NCI-H1694 treated with DMSO at 0.1 percent for 48 hours (cell line): ENCODE results near the gene ATP9B.
"Not testable (repeated sequence)": the region's sequence is repeated elsewhere in the genome, so short reads cannot be mapped to it uniquely, and the experiment has no call there.

Experiments used
- DNase-seq: peaks from one replicate; lab custom pipeline; 2025; lab: John Stamatoyannopoulos, UW

The ATP9B gene

GRCh38 chr18:79242246-79242645 is 173.1 kb downstream of the ATP9B start:
- DNase-seq: no peak

GRCh38 chr18:79245517-79246001 is 176.4 kb downstream of the ATP9B start:
- DNase-seq: no peak

- peak; percentile 67 for DNase-seq
Observed at GRCh38 chr18:79246309-79247108, 177.3 kb downstream of the ATP9B start.

- DNase-seq: no peak
Observed at GRCh38 chr18:79248495-79249060, 179.4 kb downstream of the ATP9B start.

GRCh38 chr18:79250301-79250981 is 181.2 kb downstream of the ATP9B start:
- no peak for DNase-seq

- no peak for DNase-seq
Observed at GRCh38 chr18:79251021-79251420, 181.8 kb downstream of the ATP9B start.

GRCh38 chr18:79252904-79253633 is 183.9 kb downstream of the ATP9B start:
- no peak for DNase-seq

GRCh38 chr18:79257480-79257879 is 188.3 kb downstream of the ATP9B start:
- DNase-seq: no peak

GRCh38 chr18:79258447-79258846 is 189.3 kb downstream of the ATP9B start:
- DNase-seq: no peak

GRCh38 chr18:79259218-79259617 is 190.0 kb downstream of the ATP9B start:
- DNase-seq: no peak

- DNase-seq: no peak
Observed at GRCh38 chr18:79260023-79260422, 190.8 kb downstream of the ATP9B start.

GRCh38 chr18:79260510-79260909 is 191.3 kb downstream of the ATP9B start:
- no peak for DNase-seq

- DNase-seq: not testable (repeated sequence)
Observed at GRCh38 chr18:79265068-79265467, 195.9 kb downstream of the ATP9B start.

GRCh38 chr18:79271812-79272211 is 202.6 kb downstream of the ATP9B start:
- DNase-seq: not testable (repeated sequence)

GRCh38 chr18:79272916-79273315 is 203.7 kb downstream of the ATP9B start:
- no peak for DNase-seq

- DNase-seq: no peak
Observed at GRCh38 chr18:79274823-79275222, 205.6 kb downstream of the ATP9B start.

GRCh38 chr18:79275461-79275860 is 206.3 kb downstream of the ATP9B start:
- no peak for DNase-seq

GRCh38 chr18:79275992-79276391 is 206.8 kb downstream of the ATP9B start:
- no peak for DNase-seq

GRCh38 chr18:79278896-79279295 is 209.7 kb downstream of the ATP9B start:
- no peak for DNase-seq

GRCh38 chr18:79283131-79283810 is 214.1 kb downstream of the ATP9B start:
- DNase-seq: peak; percentile 5

GRCh38 chr18:79283929-79284328 is 214.7 kb downstream of the ATP9B start:
- DNase-seq: no peak

- not testable (repeated sequence) for DNase-seq
Observed at GRCh38 chr18:79285191-79285590, 216.0 kb downstream of the ATP9B start.
